ENCODE measurements around the gene FNDC3A. TPM values are rescaled to one million over a fixed set of nuclear protein-coding genes. Genes with fewer than 3 reads are reported as not detected.

The FNDC3A gene
- total RNA-seq, 1 experiment from 2014 or later = 38.4 TPM

- in situ Hi-C loops (cut with HindIII; ENCODE audit: low sequenced_read_pairs) = no loop called here
- DNase-seq (ENCODE audit: low spot score) = no peak
Measured at GRCh38 chr13:49234741-49235140, 259.0 kb downstream of the FNDC3A start.

GRCh38 chr13:49235856-49236431, 260.2 kb downstream of the FNDC3A start:
- in situ Hi-C loops (cut with HindIII; ENCODE audit: low sequenced_read_pairs) = no loop called here
- DNase-seq (ENCODE audit: low spot score) = no peak

- no peak for DNase-seq (ENCODE audit: low spot score)
- in situ Hi-C loops (cut with HindIII; ENCODE audit: low sequenced_read_pairs) = no loop called here
Measured at GRCh38 chr13:49238621-49239020, 262.9 kb downstream of the FNDC3A start.

GRCh38 chr13:49240017-49240416, 264.3 kb downstream of the FNDC3A start:
- DNase-seq (ENCODE audit: low spot score) = peak; percentile 12
- in situ Hi-C loops (cut with HindIII; ENCODE audit: low sequenced_read_pairs) = no loop called here

DNA sequence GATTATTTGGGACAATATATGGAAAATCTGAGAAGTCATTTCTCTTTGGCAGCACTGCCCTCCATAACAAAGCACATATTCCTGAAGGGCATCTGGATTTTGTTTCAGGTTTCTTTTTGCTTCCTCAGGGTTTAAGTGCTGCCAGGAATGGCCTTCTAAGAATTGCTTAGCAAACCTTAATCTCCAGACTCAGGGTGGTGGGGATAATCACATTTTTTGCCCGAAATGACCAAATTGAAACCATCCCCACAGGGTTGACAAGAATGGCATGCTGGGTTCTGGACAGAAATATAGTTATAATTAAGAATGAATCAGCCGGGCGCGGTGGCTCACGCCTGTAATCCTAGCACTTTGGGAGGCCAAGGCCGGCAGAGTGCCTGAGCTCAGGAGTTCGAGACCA, 265.6 kb downstream of the FNDC3A start:
- in situ Hi-C loops (cut with HindIII; ENCODE audit: low sequenced_read_pairs) = no loop called here
- no peak for DNase-seq (ENCODE audit: low spot score)

DNA sequence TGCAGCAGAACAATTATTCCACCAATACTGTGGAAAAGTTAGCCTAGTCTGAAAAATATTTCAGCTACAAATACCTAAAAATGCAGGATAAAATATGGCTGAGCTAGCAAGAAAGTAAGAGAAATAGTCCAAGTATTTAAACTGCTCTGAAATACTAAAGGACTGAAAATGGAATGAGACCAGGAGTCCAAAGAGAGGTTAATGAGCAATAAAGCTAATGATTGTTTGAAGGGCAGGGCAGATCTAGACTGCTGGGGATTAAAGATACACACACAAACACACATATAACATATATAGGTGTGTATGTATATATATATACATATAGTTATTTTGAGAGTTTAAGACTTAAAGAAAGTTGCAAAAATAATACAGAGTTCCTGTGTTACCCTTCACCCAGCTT, 269.4 kb downstream of the FNDC3A start:
- no peak for DNase-seq (ENCODE audit: low spot score)
- in situ Hi-C loops (cut with HindIII; ENCODE audit: low sequenced_read_pairs) = no loop called here

GRCh38 chr13:49246850-49247642, 271.3 kb downstream of the FNDC3A start:
- in situ Hi-C loops (cut with HindIII; ENCODE audit: low sequenced_read_pairs) = no loop called here

DNA sequence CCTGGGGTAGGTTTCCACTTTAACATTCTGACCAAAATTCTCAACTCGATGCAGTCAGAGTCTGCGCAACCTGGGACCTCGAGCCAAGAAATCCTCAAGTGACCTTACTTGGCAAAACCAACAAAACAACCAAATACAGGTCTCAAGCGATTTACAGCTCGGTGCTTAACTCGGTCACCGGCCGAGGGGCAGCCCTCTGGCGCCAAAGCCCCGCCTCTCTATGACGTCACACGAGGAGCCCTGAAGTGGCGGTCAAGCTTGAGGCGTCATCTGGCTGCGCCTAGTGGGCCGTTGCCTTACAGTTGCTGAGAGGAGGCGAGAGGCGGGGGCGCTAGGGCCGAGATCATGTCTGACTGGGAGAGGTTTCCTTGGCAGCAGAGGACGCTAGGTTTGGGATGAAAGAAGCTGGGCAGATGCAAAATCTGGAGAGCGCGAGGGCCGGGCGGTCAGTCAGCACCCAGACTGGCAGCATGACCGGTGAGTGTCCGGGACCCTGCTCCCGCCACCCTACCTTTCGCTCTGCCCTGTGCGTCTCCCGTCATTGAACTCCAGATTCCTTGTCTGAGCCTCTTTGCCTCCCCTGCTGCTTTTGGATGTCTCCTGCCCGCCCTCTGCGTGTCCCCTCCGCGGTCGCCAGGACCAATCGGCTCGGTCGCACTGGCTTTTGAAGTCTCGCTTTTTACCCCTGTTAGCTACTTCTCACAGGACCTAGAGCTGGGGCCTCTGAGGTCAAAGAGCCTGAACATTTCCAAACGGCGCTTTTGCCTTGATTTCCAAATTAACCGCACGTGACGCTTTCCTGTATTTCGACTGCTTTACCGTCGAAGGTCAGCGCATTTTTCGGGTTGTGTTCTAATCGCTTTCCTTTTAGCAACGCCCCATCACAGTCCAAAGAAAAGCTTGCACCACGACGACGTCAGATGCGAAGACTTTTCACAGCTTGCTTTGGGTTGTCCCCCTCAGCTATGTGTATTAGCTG, 272.2 kb downstream of the FNDC3A start, which contains the start of gene CDADC1:
TSS of gene CDADC1 (plus strand) at position 283 of the 979 bp plus-strand sequence. CDS start at position 396, 113 bp downstream.
- in situ Hi-C loops (cut with HindIII; ENCODE audit: low sequenced_read_pairs) = no loop called here
- peak; percentile 97 for DNase-seq (ENCODE audit: low spot score)

More at GRCh38 chr13:49246850-49247642, 271.3 kb downstream of the FNDC3A start:
- DNase-seq (ENCODE audit: low spot score) = no peak

DNA sequence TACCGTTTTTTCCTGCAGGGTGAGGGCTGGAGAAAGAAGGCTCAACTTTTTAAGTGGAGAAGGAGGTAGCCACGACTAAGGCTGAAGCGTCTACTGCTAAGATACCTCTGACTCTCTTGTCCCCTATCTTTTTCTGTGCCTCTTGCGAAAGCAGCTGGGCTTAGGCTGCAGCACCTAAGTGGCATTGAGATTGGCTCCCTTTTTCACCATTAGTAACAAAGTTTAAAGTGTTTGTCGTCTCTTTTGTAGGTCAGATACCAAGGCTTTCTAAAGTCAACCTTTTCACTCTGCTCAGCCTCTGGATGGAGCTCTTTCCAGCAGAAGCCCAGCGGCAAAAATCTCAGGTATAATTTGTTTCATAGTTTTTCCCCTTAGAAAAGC, 272.9 kb downstream of the FNDC3A start:
- no peak for DNase-seq (ENCODE audit: low spot score)
- in situ Hi-C loops (cut with HindIII; ENCODE audit: low sequenced_read_pairs) = no loop called here

DNA sequence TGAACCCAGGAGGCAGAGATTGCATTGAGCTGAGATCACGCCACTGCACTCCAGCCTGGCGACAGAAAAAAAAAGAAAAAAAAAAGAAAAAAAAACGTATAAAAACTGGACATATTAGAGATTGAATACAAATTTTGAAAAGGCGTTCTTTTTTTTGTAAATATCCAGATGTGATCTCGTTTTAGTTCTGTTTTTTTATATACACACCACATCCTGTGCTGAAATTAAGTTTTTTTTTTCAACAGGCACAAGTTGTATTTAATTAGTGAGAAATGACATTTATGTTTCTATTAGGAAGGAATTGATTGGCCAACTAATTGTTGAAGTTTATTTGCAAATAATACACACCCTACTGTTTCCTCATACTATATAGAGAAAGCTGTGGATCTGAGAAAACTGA, 275.6 kb downstream of the FNDC3A start:
- in situ Hi-C loops (cut with HindIII; ENCODE audit: low sequenced_read_pairs) = no loop called here

GRCh38 chr13:49253310-49253709, 277.6 kb downstream of the FNDC3A start:
- in situ Hi-C loops (cut with HindIII; ENCODE audit: low sequenced_read_pairs) = no loop called here

More for the DNA sequence above, 275.6 kb downstream of the FNDC3A start:
- no peak for DNase-seq (ENCODE audit: low spot score)

DNA sequence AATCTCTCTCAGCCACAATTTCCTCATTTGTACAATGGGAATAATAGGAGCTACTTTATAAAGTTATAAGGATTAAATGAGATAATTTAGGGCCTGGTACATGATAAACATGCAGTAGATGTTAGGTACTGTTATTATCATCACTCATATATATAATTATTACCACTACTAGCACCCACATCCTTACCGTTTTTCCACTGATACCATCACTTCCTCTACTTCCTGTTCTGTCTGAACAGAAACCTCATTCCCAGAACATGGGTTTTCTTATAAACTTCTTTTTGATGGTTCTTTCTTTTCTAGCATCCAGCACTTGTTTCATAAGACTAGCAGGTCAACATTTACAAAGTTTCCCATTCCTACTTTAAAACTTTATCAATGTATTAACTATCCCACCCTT, 278.3 kb downstream of the FNDC3A start:
- no peak for DNase-seq (ENCODE audit: low spot score)
- in situ Hi-C loops (cut with HindIII; ENCODE audit: low sequenced_read_pairs) = no loop called here

More at GRCh38 chr13:49253310-49253709, 277.6 kb downstream of the FNDC3A start:
- DNase-seq (ENCODE audit: low spot score) = no peak

GRCh38 chr13:49256841-49257240, 281.1 kb downstream of the FNDC3A start:
- in situ Hi-C loops (cut with HindIII; ENCODE audit: low sequenced_read_pairs) = no loop called here

GRCh38 chr13:49258089-49258796, 282.5 kb downstream of the FNDC3A start:
- DNase-seq (ENCODE audit: low spot score) = no peak
- in situ Hi-C loops (cut with HindIII; ENCODE audit: low sequenced_read_pairs) = no loop called here

More at GRCh38 chr13:49256841-49257240, 281.1 kb downstream of the FNDC3A start:
- DNase-seq (ENCODE audit: low spot score) = no peak

Other genes with a start within 250 kb of the FNDC3A start
- gene MLNR, start 244.4 kb downstream of the FNDC3A start, total RNA-seq (2014; rRNA removed; shearing (Covaris generic)) = not detected in 2 replicates

All from G401 (cell line).